HG02759 (cell line): ENCODE results near the gene WHRN.

Source experiments
- ATAC-seq: cut with Tn5 transposase; IDR thresholded peaks from one replicate; pipeline ENCODE4 v1.9.1; 2021; ENCODE audit warnings: mild to moderate bottlenecking, moderate library complexity; ENCODE audit not compliant: unreplicated experiment

The WHRN gene

GRCh38 chr9:114505187-114506081 lies at the start of gene WHRN:
WHRN (minus strand) TSS chr9:114505473; CDS start chr9:114504801, 672 bp downstream.
- ATAC-seq, result peak; percentile 89

DNA sequence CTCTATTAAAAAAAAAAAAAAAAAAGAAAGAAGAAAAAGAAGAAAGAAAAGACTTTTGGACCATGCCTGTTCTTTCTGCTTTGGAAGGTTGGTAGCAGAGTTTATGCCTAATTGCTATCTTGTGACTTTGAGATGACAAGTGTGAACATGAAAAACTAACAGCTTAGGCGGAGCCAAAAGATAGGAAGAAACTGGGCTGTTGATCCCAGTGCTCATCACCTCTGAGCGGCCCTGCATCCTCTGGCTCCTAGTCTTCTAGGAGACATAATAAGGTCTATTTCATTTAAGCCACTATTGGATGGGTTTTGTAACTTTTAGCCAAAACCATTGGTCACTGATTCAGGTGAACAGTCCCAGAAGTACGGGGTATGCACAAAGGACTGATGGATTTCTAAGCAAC lies 47.9 kb upstream of the WHRN start:
- no peak for ATAC-seq

DNA sequence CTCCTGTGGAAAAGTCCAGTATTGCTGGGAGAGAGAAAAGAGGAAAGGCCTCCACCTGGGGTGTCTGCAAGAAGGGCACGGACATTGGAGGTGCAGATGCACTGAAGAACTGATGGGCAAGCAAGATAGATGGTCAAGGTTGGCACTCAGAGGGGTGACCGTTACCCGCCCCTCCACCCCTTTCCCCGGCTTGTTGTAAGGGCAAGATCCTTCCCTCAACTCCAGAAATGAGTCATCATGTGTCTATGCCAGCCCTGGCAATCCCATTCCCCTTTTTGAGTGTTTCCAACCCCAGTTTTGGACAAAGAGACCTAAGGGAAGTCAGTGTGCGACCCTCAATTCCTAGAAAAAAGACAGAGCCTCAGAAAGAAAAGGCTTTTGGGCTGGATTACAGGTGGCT lies 47.4 kb upstream of the WHRN start:
- no peak for ATAC-seq

- no peak for ATAC-seq
Observed at GRCh38 chr9:114551750-114552685, 46.7 kb upstream of the WHRN start.

- ATAC-seq, result no peak
Observed at GRCh38 chr9:114549697-114550330, 44.5 kb upstream of the WHRN start.

DNA sequence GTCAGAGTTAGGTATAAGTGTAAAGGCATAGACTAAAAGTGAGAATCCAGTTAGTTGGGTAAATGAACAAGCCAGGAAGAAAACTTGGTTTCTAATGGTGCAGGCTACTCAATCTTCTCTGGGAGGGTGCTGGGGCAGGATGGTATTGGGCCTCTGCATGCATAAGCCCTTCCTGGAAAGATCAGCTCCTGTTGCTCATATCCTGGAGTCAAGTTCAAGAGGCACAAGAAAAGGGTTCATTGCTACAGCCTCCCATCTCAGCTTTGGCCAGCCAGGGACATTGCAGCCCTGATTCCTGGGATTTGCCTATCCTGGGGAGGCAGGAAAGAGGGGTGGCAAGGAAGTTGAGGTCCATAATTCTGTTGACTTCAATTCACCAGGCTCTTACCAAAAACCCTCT lies 41.6 kb upstream of the WHRN start:
- ATAC-seq, result no peak

GRCh38 chr9:114545055-114545454 lies 39.8 kb upstream of the WHRN start:
- ATAC-seq, result no peak

DNA sequence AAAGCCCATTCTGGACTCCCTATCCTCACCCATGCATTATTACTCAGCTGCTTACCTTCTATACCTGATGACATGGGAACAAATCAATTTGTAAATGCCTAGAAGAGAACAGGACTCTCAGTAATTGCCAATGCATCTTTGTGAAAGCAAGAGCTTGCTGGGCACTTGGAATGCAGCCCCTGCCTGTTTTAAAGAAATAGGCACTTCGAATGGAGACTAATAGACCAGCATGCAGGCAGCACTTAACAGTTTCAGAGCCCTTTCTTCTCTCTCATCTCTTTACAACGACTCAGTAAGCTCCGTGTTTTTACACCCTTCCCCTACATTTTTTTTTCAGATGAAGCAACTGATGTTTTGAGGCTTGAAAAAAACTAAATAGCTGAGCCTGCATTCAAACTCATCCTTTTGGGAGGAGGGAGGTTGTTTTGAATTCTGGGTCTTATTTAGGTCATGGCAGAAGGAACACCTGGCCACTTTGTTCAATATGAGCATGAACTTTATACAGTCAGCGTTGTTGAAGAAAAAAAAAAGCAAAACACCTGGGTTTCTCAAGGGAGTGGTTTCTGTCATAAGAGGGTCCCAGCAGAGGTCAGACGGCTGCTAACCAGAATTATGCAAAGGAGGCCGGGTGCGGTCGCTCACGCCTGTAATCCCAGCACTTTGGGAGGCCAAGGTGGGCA lies 34.6 kb upstream of the WHRN start:
- ATAC-seq, result no peak

GRCh38 chr9:114538241-114538640 lies 33.0 kb upstream of the WHRN start:
- no peak for ATAC-seq

- no peak for ATAC-seq
Observed at GRCh38 chr9:114532561-114533237, 27.4 kb upstream of the WHRN start.

DNA sequence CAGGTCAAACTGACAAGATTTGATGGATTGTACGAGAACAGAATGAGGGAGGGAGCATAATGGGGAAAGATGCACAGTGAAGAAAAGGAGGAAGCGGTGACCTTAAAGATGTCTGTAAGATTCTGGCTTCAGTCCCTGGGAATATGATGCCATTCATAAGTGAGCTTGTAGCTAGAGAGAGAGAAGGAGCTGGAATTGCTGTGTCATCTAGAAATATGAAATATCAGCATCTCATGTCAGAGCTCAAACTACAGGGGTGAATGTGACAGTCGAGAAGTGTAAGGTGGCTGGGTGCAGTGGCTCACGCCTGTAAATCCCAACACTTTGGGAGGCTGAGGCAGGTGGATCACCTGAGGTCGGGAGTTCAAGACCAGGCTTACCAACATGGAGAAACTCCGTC lies 24.0 kb upstream of the WHRN start:
- no peak for ATAC-seq

- ATAC-seq, result no peak
Observed at GRCh38 chr9:114526807-114527206, 21.5 kb upstream of the WHRN start.

DNA sequence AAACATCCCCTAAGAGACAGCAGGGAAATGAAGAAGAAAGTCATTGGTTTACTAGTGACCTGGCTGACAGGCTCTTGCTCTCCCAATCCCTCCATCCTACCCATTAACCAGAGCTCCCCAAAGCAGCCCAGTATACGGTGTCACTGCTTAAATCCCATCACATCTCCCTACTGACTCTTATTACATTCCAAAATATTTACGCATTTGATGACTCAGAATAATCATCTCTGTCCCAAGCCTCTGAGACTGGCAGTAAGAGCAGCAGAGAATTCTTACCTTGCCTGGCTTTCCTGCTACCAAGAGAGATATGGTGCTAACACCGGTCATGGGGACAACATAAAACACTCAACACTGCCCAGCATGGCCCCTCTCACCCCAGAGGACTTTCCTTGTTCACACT lies 20.2 kb upstream of the WHRN start:
- no peak for ATAC-seq

GRCh38 chr9:114524247-114524681 lies 19.0 kb upstream of the WHRN start:
- ATAC-seq, result no peak

GRCh38 chr9:114522847-114523246 lies 17.6 kb upstream of the WHRN start:
- ATAC-seq, result no peak

DNA sequence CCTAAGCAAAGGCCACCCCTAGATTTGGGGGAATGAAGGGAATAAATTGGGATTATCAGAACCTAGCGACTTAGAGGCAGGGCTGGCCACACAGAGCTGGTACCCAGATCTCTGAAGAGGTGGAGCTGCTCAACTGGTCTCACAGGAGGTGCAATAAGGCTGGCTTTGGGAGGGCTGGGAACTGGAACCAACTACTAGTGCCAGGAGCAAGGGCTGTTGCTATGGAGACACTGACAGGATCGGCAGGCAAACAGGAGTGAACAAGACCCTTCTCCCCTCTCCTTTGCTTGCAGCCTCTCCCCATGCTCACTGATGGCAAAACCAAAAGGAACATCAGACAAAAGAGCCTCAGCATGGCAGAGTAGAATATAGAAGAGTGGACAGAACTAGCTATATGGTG lies 17.0 kb upstream of the WHRN start:
- no peak for ATAC-seq

- no peak for ATAC-seq
Observed at GRCh38 chr9:114521846-114522245, 16.6 kb upstream of the WHRN start.

DNA sequence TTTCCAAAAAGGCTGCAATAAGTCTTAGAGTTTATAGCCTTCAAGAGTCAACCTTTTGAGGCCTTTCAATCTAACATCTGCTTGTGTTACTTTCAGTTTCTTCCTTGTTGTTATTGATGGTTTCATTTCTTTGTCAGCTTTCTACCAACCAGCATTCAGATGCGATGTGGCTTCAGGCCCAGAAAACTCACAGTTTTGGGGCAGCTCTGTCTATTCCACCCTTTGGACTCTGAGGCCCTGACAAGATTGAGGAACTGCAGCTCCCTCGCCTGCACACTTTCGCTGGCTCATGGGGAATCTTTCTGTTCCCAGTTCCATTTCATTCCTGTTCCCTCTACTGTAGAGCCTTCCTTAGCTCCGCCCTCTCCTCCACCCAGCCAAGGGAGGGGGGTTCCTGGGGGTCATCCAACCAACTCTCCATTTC lies 13.3 kb upstream of the WHRN start:
- ATAC-seq, result peak; percentile 68

GRCh38 chr9:114518120-114518519 lies 12.8 kb upstream of the WHRN start:
- ATAC-seq, result no peak

DNA sequence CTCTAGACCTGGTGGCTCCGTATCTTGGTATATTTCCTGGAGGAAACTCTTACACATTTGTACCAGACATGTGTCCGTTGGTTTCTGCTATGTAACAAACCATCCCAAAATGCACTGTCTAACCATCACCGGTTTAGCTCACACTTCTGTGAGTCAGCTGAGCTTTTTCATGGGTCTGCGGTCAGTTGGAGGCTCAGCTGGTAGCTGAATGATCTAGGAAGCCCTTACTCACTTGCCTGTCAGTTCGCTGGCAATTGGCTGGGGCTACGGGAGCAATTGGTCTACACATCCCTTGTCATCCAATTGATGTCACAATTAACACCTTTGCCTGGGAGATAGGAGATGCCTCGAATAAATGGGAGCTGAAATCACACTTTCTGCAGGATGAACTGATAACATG lies 11.6 kb upstream of the WHRN start:
- ATAC-seq, result no peak
